H1 (cell line): ENCODE measurements around the gene PAXX. TPM values are rescaled to one million over a fixed set of nuclear protein-coding genes. Genes with fewer than 3 reads are reported as not detected.

Experiments
- CTCF ChIA-PET: fragments of 300-600 bp; sonication (Branson Sonifier 250); formaldehyde crosslinking; loops from one replicate; lab custom pipeline; 2021; ENCODE audit not compliant: partially characterized antibody; lab: Charles Lee
- POLR2A ChIA-PET: fragments of 300-600 bp; sonication (Branson Sonifier 250); formaldehyde crosslinking; loops from one replicate; lab custom pipeline; 2021; ENCODE audit warnings: inconsistent platforms; ENCODE audit not compliant: partially characterized antibody; lab: Charles Lee
- DNase-seq, 2 experiments: peaks; one replicate each; pipeline versions ENCODE4 v3.0.0 to v3.0.0-alpha.2; 2010 to 2022; ENCODE audit warnings: low spot score in 2 of 2, low read depth in 1 of 2, mixed read lengths in 1 of 2
- FAIRE-seq: peaks from 2 replicates; lab custom pipeline; 2011; peaks lifted over from hg19 to GRCh38; lab: Jason Lieb, UNC
- H2AFZ ChIP-seq: 2 replicates; pipeline ENCODE4 v1.8.1; 2012; ENCODE audit warnings: low read length, inconsistent platforms
- H2AK5ac ChIP-seq: 2 replicates; pipeline ENCODE4 v1.6.1; 2013; ENCODE audit warnings: low read depth, low read length
- H2BK120ac ChIP-seq: replicated peaks from 2 replicates; pipeline ENCODE3; 2013; ENCODE audit warnings: low read depth, low read length, inconsistent platforms
- H2BK12ac ChIP-seq: 2 replicates; pipeline ENCODE4 v1.6.1; 2013; ENCODE audit warnings: low read depth, low read length
- H2BK15ac ChIP-seq: 2 replicates; pipeline ENCODE4 v1.6.1; 2013; ENCODE audit warnings: low read length
- H2BK20ac ChIP-seq: 2 replicates; pipeline ENCODE4 v1.6.1; 2013; ENCODE audit warnings: low read length
- H2BK5ac ChIP-seq: 2 replicates; pipeline ENCODE4 v1.6.1; 2013; ENCODE audit warnings: low read depth, low read length
- H3K14ac ChIP-seq: 2 replicates; pipeline ENCODE4 v1.6.1; 2013; ENCODE audit warnings: inconsistent platforms; ENCODE audit not compliant: insufficient read length
- H3K18ac ChIP-seq: 2 replicates; pipeline ENCODE4 v1.6.1; 2013; ENCODE audit warnings: low read length; ENCODE audit errors: extremely low read depth
- H3K23ac ChIP-seq: 2 replicates; pipeline ENCODE4 v1.6.1; 2013; ENCODE audit warnings: inconsistent platforms; ENCODE audit not compliant: insufficient read length
- H3K23me2 ChIP-seq: 2 replicates; pipeline ENCODE4 v1.6.1; 2013; ENCODE audit warnings: low read depth, low read length
- H3K27ac ChIP-seq: 2 replicates; pipeline ENCODE4 v1.6.1; 2011; ENCODE audit warnings: low read depth, low read length, inconsistent platforms
- H3K27me3 ChIP-seq, 4 experiments: replicated peaks in 1 of 4; 1 replicate in 1 of 4; 2 replicates in 3 of 4; pipeline versions ENCODE4 v1.6.1 to v1.8.1; 2011 to 2013; ENCODE audit warnings: low read length in 3 of 4, mild to moderate bottlenecking in 3 of 4, inconsistent platforms in 2 of 4, mixed read lengths in 2 of 4, moderate library complexity in 1 of 4; ENCODE audit not compliant: control insufficient read depth in 3 of 4, insufficient read depth in 3 of 4; ENCODE audit errors: extremely low read depth in 1 of 4
- H3K36me3 ChIP-seq, 4 experiments: 2 replicates each; pipeline versions ENCODE4 v1.6.1 to v1.8.1; 2011 to 2013; ENCODE audit warnings: mild to moderate bottlenecking in 4 of 4, low read length in 3 of 4, moderate library complexity in 2 of 4, control low read depth in 1 of 4, inconsistent platforms in 1 of 4; ENCODE audit not compliant: insufficient read depth in 4 of 4, control insufficient read depth in 2 of 4
- H3K4ac ChIP-seq: replicated peaks from 2 replicates; pipeline ENCODE3; 2013; ENCODE audit warnings: low read length, low read depth, mixed read lengths, inconsistent platforms; ENCODE audit not compliant: insufficient read length
- H3K4me1 ChIP-seq, 4 experiments: replicated peaks in 1 of 4; 1 replicate in 1 of 4; 2 replicates in 3 of 4; pipeline versions ENCODE4 v1.6.1 to v1.8.1; 2011 to 2013; ENCODE audit warnings: low read length in 3 of 4, inconsistent platforms in 2 of 4, mixed read lengths in 1 of 4; ENCODE audit not compliant: insufficient read depth in 4 of 4, control insufficient read depth in 3 of 4
- H3K4me2 ChIP-seq, 2 experiments: 2 replicates each; pipeline versions ENCODE4 v1.6.1 to v1.8.1; 2011 to 2013; ENCODE audit warnings: low read depth in 2 of 2, low read length in 2 of 2, control low read depth in 1 of 2, inconsistent platforms in 1 of 2, mild to moderate bottlenecking in 1 of 2; ENCODE audit not compliant: insufficient read depth in 1 of 2
- H3K4me3 ChIP-seq, 4 experiments: fragments of 200-600, 300-600 bp in 1 of 4; sonication (generic), shearing (Covaris generic), sonication (Bioruptor Twin) in 1 of 4; 2 replicates each; pipeline versions ENCODE4 v1.5.1 to v1.8.1; 2011 to 2016; ENCODE audit warnings: low read length in 4 of 4, low read depth in 3 of 4, control low read depth in 2 of 4, inconsistent platforms in 2 of 4, mild to moderate bottlenecking in 2 of 4, mixed read lengths in 1 of 4, moderate library complexity in 1 of 4; ENCODE audit not compliant: insufficient read depth in 2 of 4; ENCODE audit errors: extremely low read depth in 1 of 4
- H3K56ac ChIP-seq: replicated peaks from 2 replicates; pipeline ENCODE3; 2013; ENCODE audit warnings: low read depth, mild to moderate bottlenecking, mixed read lengths, low read length, inconsistent platforms; ENCODE audit not compliant: insufficient read length
- H3K79me1 ChIP-seq: 2 replicates; pipeline ENCODE4 v1.6.1; 2013; ENCODE audit warnings: low read depth, low read length, control low read depth
- H3K79me2 ChIP-seq, 2 experiments: 2 replicates each; pipeline versions ENCODE4 v1.6.1 to v1.8.1; 2012 to 2013; ENCODE audit warnings: low read length in 2 of 2, mild to moderate bottlenecking in 2 of 2, inconsistent platforms in 1 of 2; ENCODE audit not compliant: insufficient read depth in 2 of 2, control insufficient read depth in 1 of 2
- H3K9ac ChIP-seq, 4 experiments: replicated peaks in 1 of 4; 1 replicate in 1 of 4; 2 replicates in 3 of 4; pipeline versions ENCODE4 v1.6.1 to v1.8.1; 2011 to 2013; ENCODE audit warnings: low read depth in 3 of 4, low read length in 3 of 4, control low read depth in 2 of 4, mild to moderate bottlenecking in 2 of 4, moderate library complexity in 2 of 4, inconsistent platforms in 1 of 4; ENCODE audit errors: extremely low read depth in 1 of 4
- H3K9me3 ChIP-seq, 2 experiments: 2 replicates each; pipeline versions ENCODE4 v1.6.1 to v1.8.1; 2012 to 2013; ENCODE audit warnings: mild to moderate bottlenecking in 2 of 2, moderate library complexity in 2 of 2, control low read depth in 1 of 2, inconsistent platforms in 1 of 2, low read depth in 1 of 2, low read length in 1 of 2, mixed read lengths in 1 of 2; ENCODE audit not compliant: insufficient read depth in 2 of 2
- H4K20me1 ChIP-seq, 2 experiments: replicated peaks in 1 of 2; 2 replicates each; pipeline versions ENCODE3 to v1.8.1; 2011 to 2013; ENCODE audit warnings: inconsistent platforms in 2 of 2, low read length in 2 of 2, mild to moderate bottlenecking in 1 of 2; ENCODE audit not compliant: insufficient read depth in 2 of 2, control insufficient read depth in 1 of 2
- H4K5ac ChIP-seq: 2 replicates; pipeline ENCODE4 v1.6.1; 2013; ENCODE audit warnings: low read length, low read depth, mixed read lengths, inconsistent platforms; ENCODE audit not compliant: insufficient read length
- H4K8ac ChIP-seq: 2 replicates; pipeline ENCODE4 v1.8.0; 2013; ENCODE audit warnings: mild to moderate bottlenecking, moderate library complexity, low read length, inconsistent platforms; ENCODE audit not compliant: insufficient read depth; ENCODE audit errors: extremely low read depth
- H4K91ac ChIP-seq: replicated peaks from 2 replicates; pipeline ENCODE3; 2013; ENCODE audit warnings: low read length, mixed read lengths, inconsistent platforms; ENCODE audit not compliant: insufficient read length
- CREB1 ChIP-seq: IDR thresholded peaks from 2 replicates; pipeline ENCODE4 v1.6.1; 2012; ENCODE audit warnings: inconsistent platforms
- CTBP2 ChIP-seq: IDR thresholded peaks from 2 replicates; pipeline ENCODE4 v1.7.0; 2011; ENCODE audit warnings: borderline replicate concordance, mild to moderate bottlenecking, moderate library complexity, mixed read lengths, low read length; ENCODE audit not compliant: insufficient read depth, insufficient read length
- GTF2F1 ChIP-seq: IDR thresholded peaks from 2 replicates; pipeline ENCODE4 v1.6.1; 2012; ENCODE audit warnings: low read depth, low read length, improper control_type of control experiment, borderline replicate concordance
- NANOG ChIP-seq: IDR thresholded peaks from 2 replicates; pipeline ENCODE4 v1.6.1; 2011; ENCODE audit warnings: low read length, low read depth, mild to moderate bottlenecking, inconsistent platforms; ENCODE audit not compliant: insufficient read depth, poor library complexity, severe bottlenecking
- PHF8 ChIP-seq: fragments of 200-600 bp; sonication (generic); conservative IDR thresholded peaks from 2 replicates; pipeline ENCODE4 v1.7.1; 2012; ENCODE audit warnings: low read depth, mild to moderate bottlenecking, inconsistent platforms, low read length, moderate library complexity
- POLR2AphosphoS5 ChIP-seq: IDR thresholded peaks from 2 replicates; pipeline ENCODE4 v1.6.1; 2011; ENCODE audit warnings: low read depth, low read length
- SAP30 ChIP-seq: fragments of 300-600 bp; sonication (generic); IDR thresholded peaks from 2 replicates; pipeline ENCODE4 v1.7.1; 2012; ENCODE audit warnings: low read length, moderate library complexity, mild to moderate bottlenecking, inconsistent platforms; ENCODE audit not compliant: insufficient read depth, insufficient replicate concordance
- TCF12 ChIP-seq: IDR thresholded peaks from 2 replicates; pipeline ENCODE4 v1.6.1; 2011; ENCODE audit warnings: low read depth, mild to moderate bottlenecking, low read length
- USF2 ChIP-seq: IDR thresholded peaks from 2 replicates; pipeline ENCODE4 v1.6.1; 2011; ENCODE audit warnings: low read length, improper control_type of control experiment
- WGBS, 2 experiments: shearing (Covaris generic) in 1 of 2; methylation state at CpG; one replicate each; pipeline versions ENCODE4 v1.1.6 to v1.1.7; 2013 to 2015; ENCODE audit warnings: low lambda C conversion rate in 2 of 2, mixed read lengths in 2 of 2, inconsistent platforms in 1 of 2, low coverage in 1 of 2, missing lambda C conversion rate in 1 of 2; ENCODE audit not compliant: insufficient replicate concordance in 2 of 2, insufficient coverage in 1 of 2, insufficient read length in 1 of 2; ENCODE audit errors: extremely low coverage in 1 of 2, missing lambda C conversion rate in 1 of 2; 5-methylcytosine and 5-hydroxymethylcytosine counted together
- polyA plus RNA-seq, 7 experiments: library from polyadenylated mRNA; depleted of rRNA in 3 of 7; stranded (reverse) in 5 of 7; unstranded in 2 of 7; fragments of >200 nt in 5 of 7; fragments of 200-250 nt in 2 of 7; gene quantifications; 1 replicate in 5 of 7; 2 replicates in 1 of 7; 4 replicates in 1 of 7; pipeline versions ENCODE4 v1.2.1 to v1.2.3, GENCODE V29; 2011 to 2013; ENCODE audit warnings: missing spikeins in 2 of 7, mixed read lengths in 2 of 7
- total RNA-seq: library from RNA; stranded (reverse); fragmentation: NEBNext Ultra II Directional; extraction: Animal tissue kit (Norgen Biotek cat#: 25700); gene quantifications from 2 replicates; pipeline ENCODE4 v1.2.1, GENCODE V29; 2021

PAXX gene
- total and polyA plus RNA-seq, 2 of the 8 experiments (the other 6 are each of a cell fraction or from before 2014, with no cell fraction given), result 43.4 to 45.9 TPM

- Histone ChIP-seq H2BK5ac (no peak overlapping the region), H3K27me3 (peaks cover 5 to 14% (median 10%) of the 10 kb centered on the region in 4 experiments; a peak in 6 of 7 replicates), H3K79me2 (peaks cover 0 to 4% of the 10 kb centered on the region in 2 experiments; a peak in 1 of 4 replicates), H2BK20ac (no peak overlapping the region), H3K4me3 (no peak overlapping the region), H2BK15ac (no peak overlapping the region), H4K91ac (no peak overlapping the region), H3K4me2 (no peak overlapping the region), H3K9ac (no peak overlapping the region), H3K18ac (no peak overlapping the region), H2BK120ac (no peak overlapping the region), H2AFZ (no peak overlapping the region), H3K56ac (no peak overlapping the region), H4K5ac (no peak overlapping the region), H3K4ac (no peak overlapping the region), H3K79me1 (peaks cover 9% of the 10 kb centered on the region), H2BK12ac (no peak overlapping the region), H4K20me1 (peaks cover 9 to 17% of the 10 kb centered on the region in 2 experiments), H3K27ac (no peak overlapping the region), H3K23me2 (peaks cover 5% of the 10 kb centered on the region; the same call in 1 of the 2 replicates), H3K14ac (no peak overlapping the region), H3K36me3 (peaks cover 0 to 3% (median 0%) of the 10 kb centered on the region in 4 experiments; a peak in 1 of 8 replicates), H3K4me1 (peaks cover 3 to 6% (median 5%) of the 10 kb centered on the region in 4 experiments; a peak in 4 of 7 replicates), H2AK5ac (no peak overlapping the region), H3K23ac (no peak overlapping the region), H3K9me3 (no peaks in the 10 kb centered on the region), H4K8ac (no peak overlapping the region)
- WGBS, 2 experiments, result 95% methylated on average over 16 of the region's 23 CpGs; no CpG with 5 or more reads in 1 of the 2 experiments
- CTCF ChIA-PET, result interaction anchor here (2.0 kb wide), 1 partner anchor 12 kb away, joined by 13 read pairs; the partner anchor contains the start of gene ABCA2
- POLR2A ChIA-PET, result no interaction called here
- FAIRE-seq, result no peak
- TF ChIP-seq CREB1, result no peak
- TF ChIP-seq CTBP2, result no peak
- TF ChIP-seq NANOG, result no peak
- no peak for TF ChIP-seq USF2
- no peak for TF ChIP-seq GTF2F1
- TF ChIP-seq PHF8, result no peak
- TF ChIP-seq TCF12, result no peak
- no peak for TF ChIP-seq SAP30
- TF ChIP-seq POLR2AphosphoS5, result no peak
- DNase-seq, result no peak
Measured at GRCh38 chr9:137040568-137040967, 48.3 kb downstream of the PAXX start.
